ENCODE results near the gene ERC2. TPM values are rescaled to one million over a fixed set of nuclear protein-coding genes. Genes with fewer than 3 reads are reported as not detected.

ERC2 gene
- total and polyA plus RNA-seq, 2 of the 8 experiments (the other 6 are each of a cell fraction or from before 2014, with no cell fraction given) = 16.4 to 22.8 TPM

DNA sequence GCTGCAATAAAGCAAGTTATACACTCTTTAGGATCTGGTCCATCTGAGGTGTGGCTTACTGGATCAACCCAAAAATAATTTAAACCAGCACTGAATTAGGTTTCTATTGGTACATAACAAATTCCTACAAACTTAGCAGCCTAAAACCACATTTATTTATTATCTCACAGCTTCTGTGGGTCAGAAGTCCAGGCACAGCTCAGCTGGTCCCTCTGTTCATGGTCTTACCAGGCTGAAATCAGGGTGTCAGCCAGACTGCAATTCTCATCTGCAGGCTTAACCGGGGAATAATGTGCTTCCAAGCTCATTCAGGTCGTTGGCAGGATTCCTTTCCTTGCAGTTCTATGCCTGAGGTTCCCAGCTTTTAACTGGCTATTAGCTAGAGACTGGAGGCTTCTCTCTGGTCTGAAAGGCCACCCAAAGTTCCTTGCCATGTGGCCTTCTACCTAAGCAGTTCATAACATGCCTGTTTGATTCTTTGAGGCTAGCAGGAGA is 503.7 kb downstream of the ERC2 start (continued):
- no peak for TF ChIP-seq ZNF274 (IDR thresholded peaks at IDR 0.05; ENCODE audit: borderline replicate concordance, extremely low read depth, low read length)
- TF ChIP-seq HDAC6 (IDR thresholded peaks at IDR 0.05; ENCODE audit: low read depth, low read length) = no peak
- TF ChIP-seq CBX5 (IDR thresholded peaks at IDR 0.05; ENCODE audit: low read depth, low read length) = no peak

Measured in H1 (cell line).